ENCODE data around the gene SPTLC3.

The SPTLC3 gene

DNA sequence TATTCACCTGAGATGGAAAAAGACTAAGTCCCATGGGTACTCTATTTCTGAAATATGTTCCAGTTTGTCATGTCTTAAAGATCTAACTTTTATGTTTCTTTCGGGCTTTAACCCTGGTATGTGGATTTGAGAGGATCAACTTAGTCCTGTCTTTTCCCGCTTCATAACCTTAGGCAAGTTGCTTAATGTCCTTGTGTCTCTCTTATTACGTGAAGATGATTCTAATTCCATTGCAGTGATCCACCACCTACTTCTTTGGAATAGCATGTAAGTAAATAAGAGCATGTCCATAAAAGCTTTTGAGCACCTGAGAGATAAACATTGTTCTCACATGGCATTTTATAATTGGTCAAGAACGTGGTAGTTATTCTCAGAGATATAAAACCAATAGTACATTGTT, 23.0 kb downstream of the SPTLC3 start:
- intact Hi-C loops (cut with micrococcal nuclease), result no loop called here
- Mint-ChIP-seq H3K4me1 (ENCODE audit: low read depth) (no peaks in the 10 kb centered on the region), H3K4me3 (no peak overlapping the region)

DNA sequence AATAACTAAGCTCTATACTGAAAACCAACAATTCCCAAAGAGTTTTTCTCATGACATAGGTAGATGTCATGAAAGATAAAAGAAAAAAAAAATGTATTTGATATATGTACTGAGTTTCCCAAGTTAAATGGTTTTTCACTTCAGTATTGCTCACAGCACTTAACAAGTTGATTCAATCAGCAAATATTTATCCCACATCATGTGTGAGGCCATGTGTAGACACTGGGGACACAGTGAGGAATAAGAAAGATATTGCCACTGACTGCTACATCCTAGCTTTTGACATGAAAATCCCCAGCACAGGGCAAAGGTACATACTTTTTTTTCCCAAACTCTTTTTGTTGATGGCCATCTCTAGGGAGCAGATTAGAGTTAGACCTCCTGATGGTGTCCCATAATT, 25.3 kb downstream of the SPTLC3 start:
- Mint-ChIP-seq H3K9me3 (no peaks in the 10 kb centered on the region), H3K4me1 (ENCODE audit: low read depth) (no peaks in the 10 kb centered on the region), H3K4me3 (no peak overlapping the region), H3K36me3 (ENCODE audit: low read depth) (no peaks in the 10 kb centered on the region), H3K27ac (no peak overlapping the region), H3K27me3 (no peaks in the 10 kb centered on the region)
- intact Hi-C loops (cut with micrococcal nuclease), result no loop called here

More for the DNA sequence above, 23.0 kb downstream of the SPTLC3 start:
- no peak overlapping the region for H3K27ac Mint-ChIP-seq
- H3K36me3 Mint-ChIP-seq (ENCODE audit: low read depth), result no peaks in the 10 kb centered on the region
- H3K27me3 Mint-ChIP-seq, result no peaks in the 10 kb centered on the region
- H3K9me3 Mint-ChIP-seq, result peaks cover 7% of the 10 kb centered on the region

DNA sequence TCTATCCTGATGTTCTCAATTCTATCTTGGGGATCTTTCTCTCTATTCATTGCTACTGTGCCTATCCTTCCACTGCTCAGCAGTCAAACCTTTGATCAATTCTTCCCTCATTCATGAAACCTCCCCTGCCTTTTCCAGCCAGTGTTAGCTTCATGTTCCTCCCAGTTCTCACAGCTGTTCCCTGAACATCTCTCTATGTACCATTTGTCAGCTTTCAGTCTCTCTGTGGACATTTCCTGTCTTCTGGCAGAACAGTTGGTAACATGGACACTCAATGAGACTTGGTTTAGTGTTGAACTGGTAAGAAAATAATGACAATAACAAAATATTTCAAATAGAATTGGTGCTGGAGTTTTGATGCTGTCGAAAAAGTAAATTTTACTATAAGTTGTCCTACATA, 26.2 kb downstream of the SPTLC3 start:
- H3K27me3 Mint-ChIP-seq, result no peaks in the 10 kb centered on the region
- no peak overlapping the region for H3K4me3 Mint-ChIP-seq
- intact Hi-C loops (cut with micrococcal nuclease), result no loop called here
- H3K27ac Mint-ChIP-seq, result no peak overlapping the region
- no peaks in the 10 kb centered on the region for H3K4me1 Mint-ChIP-seq (ENCODE audit: low read depth)
- no peaks in the 10 kb centered on the region for H3K9me3 Mint-ChIP-seq
- H3K36me3 Mint-ChIP-seq (ENCODE audit: low read depth), result no peaks in the 10 kb centered on the region

DNA sequence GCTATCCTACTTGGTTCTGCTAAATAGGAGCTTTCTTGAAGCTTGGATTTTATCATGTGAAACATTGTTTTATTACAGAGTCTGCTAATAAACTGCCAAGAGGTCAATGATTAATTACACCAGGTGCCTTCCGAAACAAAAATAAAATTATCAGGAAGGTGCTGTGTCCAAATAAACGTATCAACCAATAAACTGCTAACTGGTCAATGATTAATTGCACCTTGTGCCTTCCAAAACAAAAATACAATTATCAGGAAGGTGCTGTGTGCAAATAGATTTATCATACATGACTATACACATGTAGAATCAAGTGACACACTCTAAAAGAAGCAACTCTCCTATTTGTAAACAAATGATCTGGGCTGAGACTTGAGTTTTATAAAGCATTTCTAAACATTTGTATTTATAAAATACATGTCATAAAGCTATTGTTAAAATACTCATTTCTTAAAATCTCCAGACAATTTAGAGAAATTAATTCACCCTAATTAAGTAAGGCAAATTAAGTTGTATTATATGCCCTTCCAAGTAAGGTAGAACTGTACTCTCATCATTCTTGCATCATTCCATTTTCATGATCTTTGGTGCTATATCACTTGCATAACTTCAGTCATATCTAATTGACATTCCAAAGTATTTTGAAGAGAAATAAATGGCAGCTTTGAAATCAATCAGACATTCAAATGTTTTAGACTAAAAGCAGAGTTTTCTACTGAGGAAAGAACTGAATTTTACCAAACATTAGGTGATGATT, 26.8 kb downstream of the SPTLC3 start:
- intact Hi-C loops (cut with micrococcal nuclease), result no loop called here
- Mint-ChIP-seq H3K36me3 (ENCODE audit: low read depth) (no peaks in the 10 kb centered on the region), H3K4me1 (ENCODE audit: low read depth) (no peaks in the 10 kb centered on the region), H3K27ac (no peak overlapping the region), H3K4me3 (no peak overlapping the region), H3K27me3 (no peaks in the 10 kb centered on the region), H3K9me3 (no peaks in the 10 kb centered on the region)

DNA sequence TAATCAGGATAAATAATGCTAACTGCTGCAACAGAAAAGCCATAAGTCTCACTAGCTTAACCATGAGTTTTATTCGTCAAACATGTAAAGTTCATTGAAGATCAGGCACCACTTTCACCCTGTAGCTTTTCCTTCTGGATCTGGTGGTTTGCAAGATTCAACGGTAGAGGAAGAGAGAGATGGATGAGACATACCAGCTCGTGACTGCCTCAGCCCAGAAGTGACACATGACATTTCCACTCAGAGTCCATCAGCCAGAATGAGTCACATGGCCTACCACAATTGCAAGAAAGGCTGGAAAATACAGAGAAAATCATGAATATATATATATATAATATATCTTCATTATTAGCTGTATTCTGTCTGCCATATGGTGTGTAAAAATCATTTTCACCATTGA, 29.0 kb downstream of the SPTLC3 start:
- no peaks in the 10 kb centered on the region for H3K4me1 Mint-ChIP-seq (ENCODE audit: low read depth)
- H3K36me3 Mint-ChIP-seq (ENCODE audit: low read depth), result no peaks in the 10 kb centered on the region
- no peak overlapping the region for H3K27ac Mint-ChIP-seq
- intact Hi-C loops (cut with micrococcal nuclease), result no loop called here
- H3K4me3 Mint-ChIP-seq, result no peak overlapping the region
- no peaks in the 10 kb centered on the region for H3K9me3 Mint-ChIP-seq
- H3K27me3 Mint-ChIP-seq, result no peaks in the 10 kb centered on the region

DNA sequence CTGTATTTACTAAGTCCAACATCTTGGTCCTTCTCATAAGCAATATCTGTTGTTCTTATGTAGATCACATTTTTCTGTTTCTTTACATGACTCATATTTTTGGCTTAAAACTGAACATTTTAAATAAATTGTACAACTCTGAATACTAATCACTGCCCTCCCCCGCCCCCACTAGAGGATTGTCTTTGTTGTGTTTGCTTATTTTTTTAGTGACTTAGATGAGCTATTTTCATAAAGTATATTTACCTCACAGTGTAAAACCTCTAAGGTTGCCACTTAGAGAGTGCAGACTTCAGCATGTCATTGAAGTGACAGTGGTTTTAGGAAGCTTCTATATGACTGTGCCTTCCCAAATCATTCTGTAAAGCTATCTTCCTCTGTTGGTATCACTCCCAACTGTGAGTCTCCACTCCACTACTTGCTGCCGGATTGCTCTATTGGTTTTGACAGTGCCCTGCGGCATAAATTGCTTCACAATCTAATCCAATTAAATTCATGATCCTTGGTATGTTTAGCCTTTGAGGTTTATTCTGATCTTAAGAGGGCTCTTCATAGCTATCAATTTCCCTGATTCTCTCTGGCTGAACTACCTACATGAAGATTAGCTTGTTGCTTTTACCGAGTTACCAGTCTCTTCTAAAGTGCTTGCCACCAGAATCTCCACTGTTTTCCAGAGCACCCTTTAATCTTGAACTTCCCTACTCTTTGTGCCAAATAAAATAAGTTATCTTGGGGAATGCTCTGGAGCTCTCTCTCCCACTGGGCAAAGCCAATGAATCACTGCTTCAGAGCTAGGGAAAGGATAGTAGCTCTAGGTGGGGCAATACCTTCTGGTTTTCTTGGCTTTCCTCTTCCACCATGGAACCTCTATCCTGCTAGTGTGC, 33.0 kb downstream of the SPTLC3 start:
- Mint-ChIP-seq H3K4me1 (ENCODE audit: low read depth) (no peaks in the 10 kb centered on the region), H3K27me3 (no peaks in the 10 kb centered on the region), H3K36me3 (ENCODE audit: low read depth) (no peaks in the 10 kb centered on the region), H3K4me3 (no peak overlapping the region), H3K27ac (no peak overlapping the region), H3K9me3 (peaks cover 10% of the 10 kb centered on the region)
- intact Hi-C loops (cut with micrococcal nuclease), result no loop called here

DNA sequence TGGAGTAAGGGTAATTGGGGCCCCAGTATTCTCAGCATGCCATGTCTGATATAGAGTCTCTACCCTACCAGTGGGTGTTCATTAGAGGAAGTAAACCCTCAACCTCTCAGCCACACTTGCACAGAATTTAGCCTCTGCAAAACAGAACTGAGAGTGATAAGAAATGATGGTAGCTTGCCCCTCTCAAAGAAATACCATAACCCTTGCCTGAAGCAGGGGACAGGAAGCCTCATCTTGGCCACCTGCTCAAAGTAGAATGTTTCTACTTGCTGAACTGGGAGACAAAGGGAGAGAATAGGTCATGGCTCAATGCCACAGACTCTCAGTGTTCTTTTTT, 33.7 kb downstream of the SPTLC3 start:
- H3K4me1 Mint-ChIP-seq (ENCODE audit: low read depth), result no peaks in the 10 kb centered on the region
- no peaks in the 10 kb centered on the region for H3K36me3 Mint-ChIP-seq (ENCODE audit: low read depth)
- no peaks in the 10 kb centered on the region for H3K27me3 Mint-ChIP-seq

DNA sequence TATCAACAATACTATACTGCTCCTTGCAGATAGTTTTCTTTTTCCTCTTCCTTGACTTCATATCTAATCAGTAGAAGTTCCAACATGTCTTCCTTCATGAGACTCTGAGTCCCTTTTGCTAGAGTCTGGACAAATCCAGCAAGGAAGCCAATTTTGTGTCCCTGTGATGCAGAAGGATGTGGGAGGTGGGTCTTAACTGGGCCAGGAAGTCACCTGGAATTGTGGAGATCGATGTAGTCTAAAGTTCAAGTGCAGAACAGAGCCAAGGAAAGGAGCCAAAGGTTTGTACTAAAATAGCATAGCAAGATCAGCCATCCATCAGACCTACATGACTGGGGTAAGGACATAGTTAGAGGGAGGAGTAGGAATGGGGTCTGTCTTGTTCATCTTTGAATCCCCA, 37.6 kb downstream of the SPTLC3 start:
- Mint-ChIP-seq H3K27me3 (no peaks in the 10 kb centered on the region), H3K36me3 (ENCODE audit: low read depth) (no peaks in the 10 kb centered on the region), H3K9me3 (peaks cover 18% of the 10 kb centered on the region), H3K4me1 (ENCODE audit: low read depth) (no peaks in the 10 kb centered on the region), H3K4me3 (no peak overlapping the region), H3K27ac (no peak overlapping the region)
- intact Hi-C loops (cut with micrococcal nuclease), result no loop called here

More for the DNA sequence above, 33.7 kb downstream of the SPTLC3 start:
- peaks cover 10% of the 10 kb centered on the region for H3K9me3 Mint-ChIP-seq
- no peak overlapping the region for H3K4me3 Mint-ChIP-seq
- no peak overlapping the region for H3K27ac Mint-ChIP-seq
- intact Hi-C loops (cut with micrococcal nuclease), result no loop called here

DNA sequence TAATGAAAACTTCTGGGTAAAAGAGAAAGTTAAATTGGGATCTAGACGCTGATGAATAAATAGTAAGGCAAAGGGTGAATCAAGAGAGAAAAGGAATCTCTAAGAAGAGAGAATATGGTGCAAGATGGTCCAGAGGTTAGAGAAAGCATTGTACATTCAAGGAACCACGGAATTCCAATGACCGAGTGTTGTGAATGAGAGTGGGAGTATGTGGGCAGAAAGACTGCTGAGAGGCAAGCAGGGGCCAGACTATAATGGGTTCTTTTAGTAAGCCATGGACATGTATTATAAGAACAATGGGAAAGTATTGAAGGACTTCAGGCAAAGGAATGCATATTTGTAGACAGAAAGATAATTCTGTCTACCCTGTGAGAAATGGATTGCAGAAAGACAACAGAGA, 45.2 kb downstream of the SPTLC3 start:
- Mint-ChIP-seq H3K4me1 (ENCODE audit: low read depth) (no peaks in the 10 kb centered on the region), H3K9me3 (peaks cover 16% of the 10 kb centered on the region), H3K36me3 (ENCODE audit: low read depth) (no peaks in the 10 kb centered on the region), H3K4me3 (no peak overlapping the region), H3K27me3 (no peaks in the 10 kb centered on the region), H3K27ac (no peak overlapping the region)
- intact Hi-C loops (cut with micrococcal nuclease), result no loop called here

DNA sequence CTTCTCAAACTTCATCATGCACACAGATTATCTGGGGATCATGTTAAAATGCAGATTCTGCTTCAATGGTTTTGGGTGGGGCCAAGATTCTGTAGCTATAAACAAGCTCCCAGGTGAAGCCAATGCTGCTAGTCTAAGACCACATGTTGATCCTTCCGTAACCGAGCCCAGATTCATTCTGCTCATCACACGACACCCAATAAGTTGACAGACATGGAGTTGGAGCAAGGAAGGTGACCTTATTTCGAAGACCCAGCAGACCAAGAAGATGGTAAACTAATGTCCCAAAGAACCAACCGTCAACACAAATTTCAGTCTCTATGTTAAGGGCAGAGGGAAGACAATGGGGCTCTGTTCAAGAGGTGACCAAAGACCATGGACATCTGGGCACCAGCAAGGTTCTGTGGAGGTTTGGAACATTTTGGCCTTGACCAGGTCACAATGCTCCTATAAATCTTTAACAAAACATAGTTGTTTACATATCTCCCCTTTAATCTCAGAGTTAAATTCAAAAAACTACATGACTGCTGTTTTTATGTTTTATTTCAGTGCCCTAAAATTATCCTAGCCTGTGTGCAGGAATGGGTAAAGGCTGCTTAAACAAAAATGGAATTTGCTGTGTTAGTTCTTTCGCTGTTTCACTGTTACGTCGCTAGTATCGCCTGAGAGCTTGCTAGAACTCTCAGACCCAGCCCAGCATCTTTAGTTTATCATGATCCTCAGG, 50.1 kb downstream of the SPTLC3 start:
- no peak overlapping the region for H3K27ac Mint-ChIP-seq
- intact Hi-C loops (cut with micrococcal nuclease), result no loop called here

DNA sequence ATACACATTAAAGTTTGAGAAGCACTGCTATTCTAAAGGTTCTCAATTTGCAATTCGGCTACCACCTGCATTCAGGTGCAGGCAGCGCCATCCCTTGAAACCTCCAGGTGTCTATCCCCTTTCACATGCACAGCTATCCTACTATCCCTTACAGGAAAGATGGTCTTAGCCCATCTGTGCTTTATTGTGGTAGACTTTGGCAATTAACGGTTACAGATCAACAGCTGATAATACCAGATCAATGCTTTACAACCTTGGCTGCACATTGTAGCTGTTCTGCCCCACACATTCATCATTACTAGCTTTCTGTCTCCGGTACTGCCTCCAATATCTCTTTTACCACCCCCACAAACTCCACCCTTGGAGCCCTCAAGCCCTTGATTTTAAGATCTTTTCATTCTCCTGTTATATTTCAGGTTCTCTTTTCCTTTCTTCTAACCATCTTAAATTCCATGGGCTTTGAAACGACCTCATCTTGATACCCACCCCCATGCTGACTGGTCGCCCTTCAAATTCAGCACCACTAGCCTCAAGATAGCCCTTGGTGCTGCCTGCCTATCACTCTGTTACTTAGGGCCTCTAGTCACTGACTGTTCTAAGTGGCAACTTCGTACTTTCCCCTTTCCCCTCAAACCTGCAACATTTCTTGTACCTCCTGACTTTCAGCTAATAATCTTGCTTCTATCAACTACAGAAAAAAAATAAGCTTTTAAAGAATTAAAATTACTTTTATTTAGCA, 50.8 kb downstream of the SPTLC3 start:
- H3K36me3 Mint-ChIP-seq (ENCODE audit: low read depth), result no peaks in the 10 kb centered on the region
- no peak overlapping the region for H3K4me3 Mint-ChIP-seq
- H3K9me3 Mint-ChIP-seq, result no peaks in the 10 kb centered on the region
- H3K27me3 Mint-ChIP-seq, result no peaks in the 10 kb centered on the region
- H3K4me1 Mint-ChIP-seq (ENCODE audit: low read depth), result no peaks in the 10 kb centered on the region
- intact Hi-C loops (cut with micrococcal nuclease), result no loop called here
- no peak overlapping the region for H3K27ac Mint-ChIP-seq

More for the DNA sequence above, 50.1 kb downstream of the SPTLC3 start:
- Mint-ChIP-seq H3K36me3 (ENCODE audit: low read depth) (no peaks in the 10 kb centered on the region), H3K4me3 (no peak overlapping the region), H3K9me3 (no peaks in the 10 kb centered on the region), H3K4me1 (ENCODE audit: low read depth) (no peaks in the 10 kb centered on the region), H3K27me3 (no peaks in the 10 kb centered on the region)

DNA sequence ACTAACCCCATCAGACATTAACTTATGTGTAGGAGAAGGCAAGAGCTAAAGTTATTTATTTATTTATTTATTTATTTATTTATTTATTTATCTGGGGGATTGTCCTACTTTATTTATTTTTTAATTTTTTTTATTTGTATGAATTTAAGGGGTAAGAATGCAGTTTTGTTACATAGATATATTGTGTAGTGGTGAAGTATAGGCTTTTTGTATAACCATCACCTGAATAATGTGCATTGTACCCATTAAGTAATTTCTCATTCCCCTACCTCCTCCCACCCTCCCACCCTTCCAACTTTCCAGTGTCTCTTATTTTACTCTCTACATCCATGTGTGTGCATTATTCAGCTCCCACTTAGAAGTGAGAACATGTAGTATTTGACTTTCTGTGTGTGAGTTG, 51.6 kb downstream of the SPTLC3 start:
- intact Hi-C loops (cut with micrococcal nuclease), result no loop called here
- no peak overlapping the region for H3K27ac Mint-ChIP-seq
- H3K4me1 Mint-ChIP-seq (ENCODE audit: low read depth), result no peaks in the 10 kb centered on the region
- no peaks in the 10 kb centered on the region for H3K9me3 Mint-ChIP-seq
- no peak overlapping the region for H3K4me3 Mint-ChIP-seq
- H3K27me3 Mint-ChIP-seq, result no peaks in the 10 kb centered on the region
- H3K36me3 Mint-ChIP-seq (ENCODE audit: low read depth), result no peaks in the 10 kb centered on the region

DNA sequence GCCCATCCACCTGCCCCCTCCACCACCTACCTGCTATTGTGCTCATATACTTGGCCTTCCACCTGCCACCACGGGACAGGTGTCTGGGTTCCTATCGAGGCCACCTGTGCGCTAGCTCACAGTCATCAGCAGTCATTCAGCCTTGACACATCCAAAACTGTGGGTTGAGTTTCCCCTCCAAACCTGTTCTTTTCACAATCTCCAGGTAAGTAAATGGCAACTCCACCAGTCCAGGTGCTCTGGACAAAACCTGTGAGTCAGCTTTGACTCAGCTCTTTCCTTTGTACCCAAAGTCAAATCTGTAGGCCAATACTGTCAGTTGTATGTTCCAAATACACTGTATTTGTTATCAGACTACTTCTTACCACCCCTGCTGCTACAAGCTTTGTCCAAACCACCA, 52.6 kb downstream of the SPTLC3 start:
- Mint-ChIP-seq H3K9me3 (peaks cover 2% of the 10 kb centered on the region), H3K4me1 (ENCODE audit: low read depth) (no peaks in the 10 kb centered on the region), H3K27ac (no peak overlapping the region), H3K36me3 (ENCODE audit: low read depth) (no peaks in the 10 kb centered on the region), H3K27me3 (no peaks in the 10 kb centered on the region), H3K4me3 (no peak overlapping the region)
- intact Hi-C loops (cut with micrococcal nuclease), result no loop called here

DNA sequence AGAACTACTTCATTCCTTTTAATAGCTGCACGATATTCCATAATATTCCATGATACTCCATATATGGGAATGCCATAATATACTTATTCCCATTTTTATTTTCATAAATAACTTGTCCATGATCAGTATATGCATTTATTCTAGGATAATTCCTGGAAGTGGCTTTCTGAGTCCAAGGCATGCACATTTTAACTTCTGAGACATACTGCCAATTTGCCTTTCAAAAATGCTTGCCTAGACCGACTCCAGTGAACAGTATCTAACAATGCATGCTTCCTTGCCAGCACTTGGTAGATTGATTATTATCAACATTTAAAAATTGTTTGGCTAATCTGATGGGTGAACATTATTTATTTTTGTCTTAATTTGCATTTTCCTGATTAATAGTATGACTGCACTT, 54.0 kb downstream of the SPTLC3 start:
- H3K36me3 Mint-ChIP-seq (ENCODE audit: low read depth), result no peaks in the 10 kb centered on the region
- H3K27me3 Mint-ChIP-seq, result no peaks in the 10 kb centered on the region
- H3K4me3 Mint-ChIP-seq, result no peak overlapping the region
- H3K9me3 Mint-ChIP-seq, result peaks cover 11% of the 10 kb centered on the region
- no peak overlapping the region for H3K27ac Mint-ChIP-seq
- no peaks in the 10 kb centered on the region for H3K4me1 Mint-ChIP-seq (ENCODE audit: low read depth)
- intact Hi-C loops (cut with micrococcal nuclease), result no loop called here

All from dendritic cell treated with granulocyte-macrophage colony-stimulating factor and Interleukin-4, amounts not matched to agents 40 ng/mL and 50 ng/mL, for 4 days (primary cell).